Keratinocyte (primary cell): Measurements from ENCODE around the gene SLC6A5. TPM values are rescaled to one million over a fixed set of nuclear protein-coding genes. Genes with fewer than 3 reads are reported as not detected.
A peak's percentile ranks its signal among the peaks of the same experiment; 100 is the strongest.

Experiments
- DNase-seq: peaks from one replicate; pipeline ENCODE4 v3.0.0-alpha.2; 2011; ENCODE audit warnings: low read depth, missing footprints, low spot score
- FAIRE-seq: peaks from 2 replicates; lab custom pipeline; 2011; peaks lifted over from hg19 to GRCh38; lab: Jason Lieb, UNC
- H2AFZ ChIP-seq: 2 replicates; pipeline ENCODE4 v1.6.0; 2012; ENCODE audit warnings: low read length, control low read depth, inconsistent platforms; ENCODE audit not compliant: control insufficient read depth
- H3K27ac ChIP-seq: 2 replicates; pipeline ENCODE4 v1.5.1; 2011; ENCODE audit warnings: low read length; ENCODE audit not compliant: control insufficient read depth, insufficient read depth
- H3K27me3 ChIP-seq: 3 replicates; pipeline ENCODE4 v1.6.0; 2011; ENCODE audit warnings: low read length; ENCODE audit not compliant: control insufficient read depth, insufficient read depth; ENCODE audit errors: extremely low read depth
- H3K36me3 ChIP-seq, 2 experiments: 2 replicates in 1 of 2; 3 replicates in 1 of 2; pipeline ENCODE4 v1.5.1; 2011; ENCODE audit warnings: low read length in 2 of 2, mild to moderate bottlenecking in 1 of 2; ENCODE audit not compliant: control insufficient read depth in 2 of 2, insufficient read depth in 2 of 2; ENCODE audit errors: extremely low read depth in 1 of 2
- H3K4me1 ChIP-seq: 3 replicates; pipeline ENCODE4 v1.5.1; 2011; ENCODE audit warnings: low read length; ENCODE audit not compliant: control insufficient read depth, insufficient read depth; ENCODE audit errors: extremely low read depth
- H3K4me2 ChIP-seq: 3 replicates; pipeline ENCODE4 v1.6.0; 2011; ENCODE audit warnings: low read depth, low read length; ENCODE audit not compliant: control insufficient read depth, insufficient read depth; ENCODE audit errors: extremely low read depth
- H3K4me3 ChIP-seq, 3 experiments: fragments of 200-600 bp in 1 of 3; sonication (generic) in 1 of 3; 2 replicates in 2 of 3; 3 replicates in 1 of 3; pipeline ENCODE4 v1.5.1; 2011 to 2016; ENCODE audit warnings: low read length in 3 of 3, mild to moderate bottlenecking in 3 of 3, control low read depth in 2 of 3, inconsistent platforms in 1 of 3, low read depth in 1 of 3, mixed read lengths in 1 of 3, mixed run types in 1 of 3, moderate library complexity in 1 of 3; ENCODE audit not compliant: control insufficient read depth in 2 of 3, insufficient read depth in 2 of 3; ENCODE audit errors: extremely low read depth in 1 of 3
- H3K79me2 ChIP-seq: 2 replicates; pipeline ENCODE4 v1.6.0; 2012; ENCODE audit warnings: low read length; ENCODE audit not compliant: control insufficient read depth, insufficient read depth
- H3K9ac ChIP-seq: 3 replicates; pipeline ENCODE4 v1.6.0; 2011; ENCODE audit warnings: low read length; ENCODE audit not compliant: control insufficient read depth, insufficient read depth; ENCODE audit errors: extremely low read depth
- H3K9me1 ChIP-seq: 3 replicates; pipeline ENCODE4 v1.6.0; 2011; ENCODE audit warnings: low read length; ENCODE audit not compliant: control insufficient read depth, insufficient read depth; ENCODE audit errors: extremely low read depth
- H3K9me3 ChIP-seq: 2 replicates; pipeline ENCODE4 v1.5.1; 2012; ENCODE audit warnings: low read depth, low read length; ENCODE audit not compliant: control insufficient read depth
- H4K20me1 ChIP-seq: 3 replicates; pipeline ENCODE4 v1.6.0; 2011; ENCODE audit warnings: low read length; ENCODE audit not compliant: control insufficient read depth, insufficient read depth; ENCODE audit errors: extremely low read depth
- CTCF ChIP-seq, 3 experiments: IDR thresholded peaks in 1 of 3; conservative IDR thresholded peaks in 1 of 3; optimal IDR thresholded peaks in 1 of 3; 2 replicates in 2 of 3; 3 replicates in 1 of 3; pipeline versions ENCODE3 to v1.5.1; 2011; ENCODE audit warnings: low read length in 3 of 3, mild to moderate bottlenecking in 3 of 3, moderate library complexity in 2 of 3, control low read depth in 1 of 3, inconsistent platforms in 1 of 3; ENCODE audit not compliant: insufficient read depth in 2 of 3; ENCODE audit errors: extremely low read depth in 1 of 3
- EZH2 ChIP-seq: IDR thresholded peaks from one replicate; pipeline ENCODE4 v1.6.1; 2012; ENCODE audit warnings: inconsistent platforms, mild to moderate bottlenecking, low read length, moderate library complexity
- dilution Hi-C: fragments of 300-500 bp; cut with MboI; formaldehyde crosslinking; loops from one replicate; pipeline ENCODE4 v1.7.0; 2020; ENCODE audit warnings: low sequenced_read_pairs; ENCODE audit not compliant: extremely low pct_ligation_motif_present
- polyA plus RNA-seq, 5 experiments: library from polyadenylated mRNA; depleted of rRNA in 3 of 5; stranded (reverse) in 3 of 5; stranded (forward) in 1 of 5; unstranded in 1 of 5; fragments of >200 nt; gene quantifications; 1 replicate in 1 of 5; 2 replicates in 3 of 5; 3 replicates in 1 of 5; pipeline versions ENCODE4 v1.2.1 to v1.2.3, GENCODE V29; 2011 to 2012; ENCODE audit warnings: missing spikeins in 2 of 5, low read depth in 1 of 5, low replicate concordance in 1 of 5

The SLC6A5 gene
- polyA plus RNA-seq, 1 donor (not counting 4 experiments of a cell fraction or from before 2014, with no cell fraction given), result not detected

GRCh38 chr11:20595101-20595500, 4.3 kb upstream of the SLC6A5 start:
- Histone ChIP-seq H3K4me2 (no peak overlapping the region), H3K4me3 (no peak overlapping the region), H3K9me1 (no peaks in the 10 kb centered on the region), H3K36me3 (no peaks in the 10 kb centered on the region), H3K9ac (no peak overlapping the region), H2AFZ (no peak overlapping the region), H3K9me3 (no peaks in the 10 kb centered on the region), H3K79me2 (no peaks in the 10 kb centered on the region), H4K20me1 (no peaks in the 10 kb centered on the region), H3K4me1 (peaks cover 5% of the 10 kb centered on the region), H3K27me3 (peaks cover 54% of the 10 kb centered on the region), H3K27ac (no peak overlapping the region)
- DNase-seq, result no peak
- TF ChIP-seq CTCF (optimal IDR thresholded peaks at IDR 0.05 in 1 of 3, IDR thresholded peaks at IDR 0.05 in 1 of 3, conservative IDR thresholded peaks at IDR 0.05 in 1 of 3; ENCODE audit: extremely low read depth in 1 of 3, insufficient read depth in 2 of 3, low read length in 3 of 3) (no peak), EZH2 (no peak)
- dilution Hi-C loops, result no loop called here
- no peak for FAIRE-seq

- dilution Hi-C loops, result no loop called here
- Histone ChIP-seq H4K20me1 (no peaks in the 10 kb centered on the region), H3K9ac (no peak overlapping the region), H3K36me3 (no peaks in the 10 kb centered on the region), H3K27me3 (peaks cover 68% of the 10 kb centered on the region), H3K4me1 (peaks cover 5% of the 10 kb centered on the region), H3K4me2 (peak overlapping the region; percentile 29), H3K27ac (no peak overlapping the region), H3K4me3 (peak overlapping the region in 2 of 3 experiments; percentile 17 to 37), H2AFZ (no peak overlapping the region), H3K79me2 (no peaks in the 10 kb centered on the region), H3K9me1 (no peaks in the 10 kb centered on the region), H3K9me3 (no peaks in the 10 kb centered on the region)
- no peak for DNase-seq
- no peak for TF ChIP-seq CTCF (optimal IDR thresholded peaks at IDR 0.05 in 1 of 3, IDR thresholded peaks at IDR 0.05 in 1 of 3, conservative IDR thresholded peaks at IDR 0.05 in 1 of 3; ENCODE audit: extremely low read depth in 1 of 3, insufficient read depth in 2 of 3, low read length in 3 of 3)
- TF ChIP-seq EZH2, result peak; percentile 8
- no peak for FAIRE-seq
Measured at GRCh38 chr11:20596205-20597153, 2.9 kb upstream of the SLC6A5 start.
